ENCODE data around the gene TTC39C.
"Not testable (repeated sequence)": the region's sequence is repeated elsewhere in the genome, so short reads cannot be mapped to it uniquely, and the experiment has no call there.

The TTC39C gene

GRCh38 chr18:24138789-24139616 lies 124.4 kb downstream of the TTC39C start, which contains the start of gene CABYR:
Gene CABYR, plus strand, starts transcription at chr18:24139062. Its CDS starts 4,053 bp downstream, at chr18:24143115.
- peak; percentile 80 for DNase-seq

DNA sequence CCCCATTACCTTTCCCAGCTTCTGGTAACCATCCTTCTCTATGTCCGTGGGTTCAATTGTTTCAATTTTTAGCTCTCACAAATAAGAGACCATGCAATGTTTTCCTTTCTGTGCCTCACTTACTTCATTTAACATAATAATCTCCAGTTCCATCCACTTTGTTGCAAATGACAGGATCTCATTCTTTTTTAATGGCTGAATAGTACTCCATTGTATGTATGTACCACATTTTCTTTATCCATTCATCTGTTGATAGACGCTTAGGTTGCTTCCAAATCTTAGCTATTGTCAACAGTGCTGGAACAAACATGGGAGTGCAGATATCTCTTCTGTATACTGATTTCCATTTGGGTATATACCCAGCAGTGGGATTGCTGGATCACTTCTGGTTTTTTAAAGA lies 126.1 kb downstream of the TTC39C start:
- DNase-seq, result no peak

- no peak for DNase-seq
Observed at GRCh38 chr18:24142376-24142775, 127.8 kb downstream of the TTC39C start.

DNA sequence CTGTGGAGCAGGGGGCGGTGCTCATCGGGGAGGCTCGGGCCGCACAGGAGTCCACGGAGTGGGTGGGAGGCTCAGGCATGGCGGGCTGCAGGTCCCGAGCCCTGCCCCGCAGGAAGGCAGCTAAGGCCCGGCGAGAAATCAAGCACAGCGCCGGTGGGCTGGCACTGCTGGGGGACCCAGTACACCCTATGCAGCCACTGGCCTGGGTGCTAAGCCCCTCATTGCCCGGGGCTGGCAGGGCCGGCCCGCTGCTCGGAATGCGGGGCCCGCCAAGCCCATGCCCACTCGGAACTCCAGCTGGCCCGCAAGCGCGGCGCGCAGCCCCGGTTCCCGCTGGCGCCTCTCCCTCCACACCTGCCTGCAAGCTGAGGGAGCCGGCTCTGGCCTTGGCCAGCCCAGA lies 135.0 kb downstream of the TTC39C start:
- DNase-seq, result not testable (repeated sequence)

DNA sequence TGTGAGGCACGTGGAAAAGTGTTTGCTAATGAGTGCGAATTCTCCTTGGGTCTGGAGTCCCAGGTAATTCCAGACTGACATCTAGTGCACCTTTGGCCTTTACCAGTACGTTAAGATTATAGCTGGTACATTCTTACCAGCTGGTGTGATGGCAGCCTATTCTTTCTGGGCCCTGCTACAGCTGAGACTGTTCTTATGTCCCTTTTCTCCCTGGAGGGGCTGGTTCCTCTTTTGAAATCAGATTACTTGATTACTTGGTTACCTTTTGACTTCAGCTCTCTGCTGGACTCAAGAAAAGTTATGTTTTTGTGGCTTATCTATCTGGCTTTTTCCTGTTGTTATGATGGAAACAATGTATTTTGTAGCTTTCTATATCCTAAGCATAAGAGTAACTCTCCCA lies 138.8 kb downstream of the TTC39C start:
- DNase-seq, result no peak

- no peak for DNase-seq
Observed at GRCh38 chr18:24157855-24158254, 143.3 kb downstream of the TTC39C start.

DNA sequence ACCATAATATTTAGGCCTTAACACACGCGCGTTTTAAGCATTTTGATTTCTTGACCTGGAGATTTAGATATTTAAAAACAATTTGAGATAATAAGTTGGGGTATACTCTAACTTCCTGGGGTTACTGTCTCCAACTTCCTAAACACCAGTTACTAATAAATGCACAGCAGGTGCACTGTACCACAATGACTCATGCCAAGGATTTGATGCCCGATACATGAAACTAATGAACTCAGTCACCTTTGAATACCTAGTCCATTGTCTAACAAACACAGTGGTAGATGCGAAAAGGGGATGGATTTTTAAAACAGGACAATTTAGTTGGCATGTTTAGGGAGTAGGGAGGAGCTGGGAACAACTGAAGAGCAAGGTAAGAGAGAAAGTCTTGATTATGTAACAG lies 145.5 kb downstream of the TTC39C start:
- DNase-seq, result no peak

- no peak for DNase-seq
Observed at GRCh38 chr18:24161304-24161703, 146.8 kb downstream of the TTC39C start.

- no peak for DNase-seq
Observed at GRCh38 chr18:24168496-24168895, 153.9 kb downstream of the TTC39C start.

- no peak for DNase-seq
Observed at GRCh38 chr18:24170360-24170759, 155.8 kb downstream of the TTC39C start.

- no peak for DNase-seq
Observed at GRCh38 chr18:24173997-24174396, 159.4 kb downstream of the TTC39C start.

GRCh38 chr18:24176727-24177416 lies 162.3 kb downstream of the TTC39C start:
- peak; percentile 16 for DNase-seq

- DNase-seq, result no peak
Observed at GRCh38 chr18:24177499-24178133, 163.1 kb downstream of the TTC39C start.

DNA sequence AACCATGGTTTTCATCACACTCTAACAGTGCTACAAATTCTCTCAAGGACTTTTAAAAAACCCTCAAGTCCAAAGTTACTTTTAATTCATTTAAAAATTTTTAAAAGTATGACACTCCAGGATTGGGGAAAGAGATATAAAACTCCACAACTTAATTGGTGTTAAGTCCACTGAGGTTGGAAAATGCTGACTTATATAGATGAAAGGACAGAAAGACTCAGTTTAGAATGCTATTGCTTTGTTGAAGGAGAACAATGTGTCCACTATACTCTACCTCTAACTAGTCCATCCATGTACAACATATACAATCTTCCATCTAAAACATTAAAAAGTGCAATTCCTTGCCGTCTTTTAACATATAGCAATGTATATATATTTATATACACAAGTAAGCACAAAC lies 165.5 kb downstream of the TTC39C start:
- no peak for DNase-seq

GRCh38 chr18:24181806-24182205 lies 167.3 kb downstream of the TTC39C start:
- peak; percentile 15 for DNase-seq

All from NCI-H226 (cell line).